Psoas muscle (tissue), 8 donors: ENCODE measurements around the gene KPNA1. TPM values are rescaled to one million over a fixed set of nuclear protein-coding genes. Genes with fewer than 3 reads are reported as not detected.
"Not testable (repeated sequence)": the region's sequence is repeated elsewhere in the genome, so short reads cannot be mapped to it uniquely, and the experiment has no call there.

ENCODE experiments used
- ATAC-seq, 4 donors: fragments of 200-7000 bp; cut with Tn5 transposase; one replicate each; pipeline ENCODE4 v1.9.1; 2020; ENCODE audit warnings: moderate library complexity in 3 of 4, mild to moderate bottlenecking in 2 of 4
- DNase-seq, 2 donors: peaks; one replicate each; pipeline ENCODE4 v3.0.0-alpha.2; 2020
- H3K27ac ChIP-seq: fragments of 200-600 bp; one replicate; pipeline ENCODE4 v1.8.0; 2022
- H3K27me3 ChIP-seq, 3 donors: fragments of 200-600 bp in 1 of 3; one replicate each; pipeline versions ENCODE4 v1.6.1 to v1.8.0; 2013 to 2022; ENCODE audit warnings: low read length in 2 of 3, mild to moderate bottlenecking in 2 of 3, moderate library complexity in 1 of 3; ENCODE audit not compliant: insufficient read depth in 3 of 3
- H3K36me3 ChIP-seq, 2 donors: fragments of 200-600 bp in 1 of 2; one replicate each; pipeline versions ENCODE4 v1.6.1 to v1.8.0; 2013 to 2022; ENCODE audit warnings: low read depth in 1 of 2, mild to moderate bottlenecking in 1 of 2, moderate library complexity in 1 of 2; ENCODE audit not compliant: insufficient read depth in 1 of 2
- H3K4me1 ChIP-seq: fragments of 200-600 bp; one replicate; pipeline ENCODE4 v1.8.0; 2022
- H3K4me3 ChIP-seq: fragments of 200-600 bp; one replicate; pipeline ENCODE4 v1.8.0; 2022; ENCODE audit warnings: mild to moderate bottlenecking
- H3K9me3 ChIP-seq: fragments of 200-600 bp; one replicate; pipeline ENCODE4 v1.8.0; 2022
- CTCF ChIP-seq: fragments of 200-600 bp; IDR thresholded peaks from one replicate; pipeline ENCODE4 v1.8.0; 2022; ENCODE audit warnings: antibody characterized with exemption
- WGBS, 3 donors: extraction: QIAGEN DNeasy Blood & Tissue Kit; methylation state at CpG; one replicate each; pipeline versions ENCODE4 v1.1.6 to v1.1.7; 2013; 5-methylcytosine and 5-hydroxymethylcytosine counted together
- intact Hi-C, 2 donors: fragments of 100-400 bp; cut with DNase I; formaldehyde crosslinking; loops; one replicate each; pipeline versions ENCODE4 v1.11.0 to v1.14.2; 2022
- polyA plus RNA-seq, 3 donors: library from polyadenylated mRNA; stranded (reverse); fragments of 200-250 nt; gene quantifications; one replicate each; pipeline ENCODE4 v1.2.3, GENCODE V29; 2013
- total RNA-seq, 4 donors: library from RNA; stranded (reverse); fragmentation: NEBNext Ultra II Directional in 2 of 4; extraction: Animal tissue kit (Norgen Biotek cat#: 25700) in 2 of 4; gene quantifications; one replicate each; pipeline versions ENCODE4 v1.2.1 to v1.2.4, GENCODE V29; 2021 to 2023
- donor health status: healthy with polysubstance abuse.
- donor health status: DM: no; HTN: no; CAD: no; lungs with moderate emphysema.
- donor health status: Bipolar disorder and iron deficiency.
- donor health status: healthy.
- donor health status: DM: yes; HTN: yes; CAD: no.
- donor health status: DM: no; HTN: no; CAD: no.
- donor health status: DM: no; HTN: no; CAD: no.
- donor health status: DM: yes; HTN: yes; CAD: no.

The KPNA1 gene
- total and polyA plus RNA-seq, 7 donors = 39.5 to 263 (median 180) TPM

- peak overlapping the region; percentile 100 for H3K27ac ChIP-seq
- H3K4me1 ChIP-seq = peaks cover 59% of the 10 kb centered on the region
- WGBS, 3 donors = 60 to 77% (median 62%) methylated on average over 15 of the region's 15 CpGs
- intact Hi-C loops = loop anchor here in 1 of 2 donors (5.0 kb wide), 1 partner anchor 95 kb away; the partner anchor contains the start of gene WDR5B
- H3K4me3 ChIP-seq = peak overlapping the region; percentile 95
- no peaks in the 10 kb centered on the region for H3K36me3 ChIP-seq
- DNase-seq (no peak), ATAC-seq (no peak)
- no peak for TF ChIP-seq CTCF
- no peaks in the 10 kb centered on the region for H3K27me3 ChIP-seq
- no peaks in the 10 kb centered on the region for H3K9me3 ChIP-seq
Observed at GRCh38 chr3:122512284-122512683, 2.5 kb downstream of the KPNA1 start.

- no peaks in the 10 kb centered on the region for H3K27me3 ChIP-seq
- no peak for TF ChIP-seq CTCF
- no peak for DNase-seq
- H3K9me3 ChIP-seq = no peaks in the 10 kb centered on the region
- H3K4me3 ChIP-seq = peak overlapping the region; percentile 95
- H3K27ac ChIP-seq = peak overlapping the region; percentile 100
- ATAC-seq = no peak
- H3K4me1 ChIP-seq = peaks cover 71% of the 10 kb centered on the region
- 59 to 83% (median 60%) methylated on average over 8 of the region's 8 CpGs for WGBS, 3 donors
- H3K36me3 ChIP-seq = no peaks in the 10 kb centered on the region
- intact Hi-C loops = loop anchor here in 1 of 2 donors (5.0 kb wide), 1 partner anchor 94 kb away; the partner anchor contains the start of gene WDR5B
Observed at GRCh38 chr3:122510878-122511535, 3.7 kb downstream of the KPNA1 start.

- H3K27me3 ChIP-seq, H3K9me3 ChIP-seq, H3K36me3 ChIP-seq, intact Hi-C loops: not testable (repeated sequence)
- ATAC-seq (peak; percentile 73 to 82 (median 80)), DNase-seq (peak; percentile 39 to 76)
- Histone ChIP-seq H3K4me3 (peak overlapping the region; percentile 17), H3K27ac (peak overlapping the region; percentile 100), H3K4me1 (peaks cover 85% of the 10 kb centered on the region)
- WGBS, 3 donors = 47 to 71% (median 56%) methylated on average over 9 of the region's 9 CpGs
Observed at GRCh38 chr3:122508944-122509343, 5.8 kb downstream of the KPNA1 start.

- H3K4me3 ChIP-seq = peak overlapping the region; percentile 17
- H3K27ac ChIP-seq = peak overlapping the region; percentile 100
- 81 to 94% (median 92%) methylated on average over 2 of the region's 2 CpGs for WGBS, 3 donors
- H3K36me3 ChIP-seq = no peaks in the 10 kb centered on the region
- ATAC-seq (peak in 1 of 4 donors; percentile 28), DNase-seq (no peak)
- H3K4me1 ChIP-seq = peaks cover 86% of the 10 kb centered on the region
- intact Hi-C loops = no loop called here
- no peaks in the 10 kb centered on the region for H3K27me3 ChIP-seq
- H3K9me3 ChIP-seq = no peaks in the 10 kb centered on the region
- TF ChIP-seq CTCF = no peak
Observed at GRCh38 chr3:122508135-122508914, 6.4 kb downstream of the KPNA1 start.

- H3K4me3 ChIP-seq = no peak overlapping the region
- intact Hi-C loops = no loop called here
- H3K4me1 ChIP-seq = peaks cover 86% of the 10 kb centered on the region
- 98 to 100% (median 99%) methylated on average over 1 of the region's 1 CpG for WGBS, 3 donors
- H3K36me3 ChIP-seq = no peaks in the 10 kb centered on the region
- DNase-seq (no peak), ATAC-seq (no peak)
- no peaks in the 10 kb centered on the region for H3K27me3 ChIP-seq
- no peaks in the 10 kb centered on the region for H3K9me3 ChIP-seq
- no peak for TF ChIP-seq CTCF
- H3K27ac ChIP-seq = no peak overlapping the region
Observed at GRCh38 chr3:122506450-122506849, 8.3 kb downstream of the KPNA1 start.
